AG09309 (cell line): ENCODE data around the gene DZANK1.
"Not testable (repeated sequence)": the region's sequence is repeated elsewhere in the genome, so short reads cannot be mapped to it uniquely, and the experiment has no call there.

Experiments
- DNase-seq: peaks from one replicate; pipeline ENCODE4 v3.0.0-alpha.2; 2010; ENCODE audit warnings: low read depth
- H3K4me3 ChIP-seq: 2 replicates; pipeline ENCODE4 v1.5.1; 2011; ENCODE audit warnings: mild to moderate bottlenecking, low read depth, low read length, moderate library complexity; ENCODE audit not compliant: control insufficient read depth
- CTCF ChIP-seq: IDR thresholded peaks from 2 replicates; pipeline ENCODE4 v1.5.1; 2011; ENCODE audit warnings: mild to moderate bottlenecking, low read depth, low read length, inconsistent platforms; ENCODE audit not compliant: insufficient read depth, control insufficient read depth; ENCODE audit errors: missing control alignments

Gene DZANK1

GRCh38 chr20:18363708-18364107 lies 103.1 kb downstream of the DZANK1 start:
- no peak for DNase-seq
- H3K4me3 ChIP-seq = no peak overlapping the region
- TF ChIP-seq CTCF = no peak

GRCh38 chr20:18362916-18363315 lies 103.9 kb downstream of the DZANK1 start:
- no peak overlapping the region for H3K4me3 ChIP-seq
- DNase-seq = no peak
- no peak for TF ChIP-seq CTCF

- TF ChIP-seq CTCF = no peak
- no peak overlapping the region for H3K4me3 ChIP-seq
- DNase-seq = no peak
These were observed 105.2 kb downstream of the DZANK1 start for GRCh38 chr20:18361678-18362077.

GRCh38 chr20:18360635-18361034 lies 106.2 kb downstream of the DZANK1 start:
- no peak overlapping the region for H3K4me3 ChIP-seq
- no peak for DNase-seq
- TF ChIP-seq CTCF = no peak

GRCh38 chr20:18359854-18360253 lies 107.0 kb downstream of the DZANK1 start:
- TF ChIP-seq CTCF = no peak
- H3K4me3 ChIP-seq = no peak overlapping the region
- DNase-seq = no peak

- not testable (repeated sequence) for H3K4me3 ChIP-seq, DNase-seq
These were observed 117.1 kb downstream of the DZANK1 start for GRCh38 chr20:18349749-18350148.
